Measurements from ENCODE around the gene HOMER1. TPM values are rescaled to one million over a fixed set of nuclear protein-coding genes. Genes with fewer than 3 reads are reported as not detected.

The HOMER1 gene
- total and polyA plus RNA-seq, 2 of the 13 experiments (the other 11 are each of a cell fraction or from before 2014, with no cell fraction given): 5.3 to 24.8 TPM

DNA sequence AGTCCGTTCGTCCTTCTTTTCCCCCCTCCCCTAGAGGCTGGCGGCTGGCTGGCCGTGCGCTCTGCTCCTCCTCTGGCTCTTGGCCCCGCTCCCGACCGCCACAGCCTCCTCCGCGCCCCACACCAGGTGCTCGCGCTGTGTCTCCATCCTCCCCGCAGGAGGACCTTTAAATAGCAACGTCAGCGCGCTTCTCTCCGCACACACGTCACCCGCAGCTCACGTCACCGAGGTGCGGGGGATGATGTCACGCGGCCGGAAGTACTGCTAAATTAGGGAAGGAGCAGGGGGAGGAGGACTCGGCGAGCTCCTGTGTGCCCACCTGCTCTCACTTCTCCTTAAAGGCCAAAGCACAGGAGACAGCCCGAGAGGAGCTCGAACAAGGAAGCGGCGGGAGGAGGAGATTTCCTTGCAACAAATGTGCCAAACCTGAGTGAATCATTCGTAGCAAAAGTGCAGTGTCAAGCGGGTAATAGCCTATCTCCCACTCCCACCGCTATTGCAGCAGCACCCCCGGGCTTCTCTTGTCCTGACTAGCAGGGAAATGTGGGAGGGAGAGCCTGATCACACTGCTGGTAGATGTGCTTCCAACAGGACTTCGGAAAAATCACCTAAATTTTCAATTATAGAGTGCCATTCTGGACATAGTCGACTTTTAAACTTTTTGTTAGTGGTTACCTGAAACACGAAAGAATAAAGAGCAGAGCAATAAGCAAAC, 614 bp upstream of the HOMER1 start (continued):
- no peak; the same call in 1 of the 2 replicates for TF ChIP-seq ZBTB26 (CRISPR knock-in tag; IDR thresholded peaks at IDR 0.05; ENCODE audit: borderline replicate concordance)
- no peak for TF ChIP-seq ZNF597 (CRISPR knock-in tag; IDR thresholded peaks at IDR 0.05)
- 0 out of 2 replicates have a peak, but pooled peaks have one; percentile 28 for TF ChIP-seq ZBTB14 (CRISPR knock-in tag; IDR thresholded peaks at IDR 0.05)
- TF ChIP-seq, protein P1, sequence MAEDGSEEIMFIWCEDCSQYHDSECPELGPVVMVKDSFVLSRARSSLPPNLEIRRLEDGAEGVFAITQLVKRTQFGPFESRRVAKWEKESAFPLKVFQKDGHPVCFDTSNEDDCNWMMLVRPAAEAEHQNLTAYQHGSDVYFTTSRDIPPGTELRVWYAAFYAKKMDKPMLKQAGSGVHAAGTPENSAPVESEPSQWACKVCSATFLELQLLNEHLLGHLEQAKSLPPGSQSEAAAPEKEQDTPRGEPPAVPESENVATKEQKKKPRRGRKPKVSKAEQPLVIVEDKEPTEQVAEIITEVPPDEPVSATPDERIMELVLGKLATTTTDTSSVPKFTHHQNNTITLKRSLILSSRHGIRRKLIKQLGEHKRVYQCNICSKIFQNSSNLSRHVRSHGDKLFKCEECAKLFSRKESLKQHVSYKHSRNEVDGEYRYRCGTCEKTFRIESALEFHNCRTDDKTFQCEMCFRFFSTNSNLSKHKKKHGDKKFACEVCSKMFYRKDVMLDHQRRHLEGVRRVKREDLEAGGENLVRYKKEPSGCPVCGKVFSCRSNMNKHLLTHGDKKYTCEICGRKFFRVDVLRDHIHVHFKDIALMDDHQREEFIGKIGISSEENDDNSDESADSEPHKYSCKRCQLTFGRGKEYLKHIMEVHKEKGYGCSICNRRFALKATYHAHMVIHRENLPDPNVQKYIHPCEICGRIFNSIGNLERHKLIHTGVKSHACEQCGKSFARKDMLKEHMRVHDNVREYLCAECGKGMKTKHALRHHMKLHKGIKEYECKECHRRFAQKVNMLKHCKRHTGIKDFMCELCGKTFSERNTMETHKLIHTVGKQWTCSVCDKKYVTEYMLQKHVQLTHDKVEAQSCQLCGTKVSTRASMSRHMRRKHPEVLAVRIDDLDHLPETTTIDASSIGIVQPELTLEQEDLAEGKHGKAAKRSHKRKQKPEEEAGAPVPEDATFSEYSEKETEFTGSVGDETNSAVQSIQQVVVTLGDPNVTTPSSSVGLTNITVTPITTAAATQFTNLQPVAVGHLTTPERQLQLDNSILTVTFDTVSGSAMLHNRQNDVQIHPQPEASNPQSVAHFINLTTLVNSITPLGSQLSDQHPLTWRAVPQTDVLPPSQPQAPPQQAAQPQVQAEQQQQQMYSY (CRISPR knock-in tag; IDR thresholded peaks at IDR 0.05): no peak
- peak; percentile 4; the same call in 1 of the 2 replicates for TF ChIP-seq ZNF607 (CRISPR knock-in tag; IDR thresholded peaks at IDR 0.05; ENCODE audit: borderline replicate concordance)
- TF ChIP-seq PRMT3 (CRISPR knock-in tag; IDR thresholded peaks at IDR 0.05; ENCODE audit: borderline replicate concordance, low read depth): no peak; the same call in 1 of the 2 replicates
- TF ChIP-seq ZNF234 (CRISPR knock-in tag; conservative IDR thresholded peaks at IDR 0.05): no peak
- no peak for TF ChIP-seq MXD4 (CRISPR knock-in tag; IDR thresholded peaks at IDR 0.05)
- TF ChIP-seq IRF2 (CRISPR knock-in tag; IDR thresholded peaks at IDR 0.05): peak; percentile 85; the same call in 1 of the 2 replicates
- TF ChIP-seq SMAD9 (CRISPR knock-in tag; IDR thresholded peaks at IDR 0.05): no peak
- TF ChIP-seq ZBTB7B (CRISPR knock-in tag; IDR thresholded peaks at IDR 0.05): peak; percentile 78
- no peak for TF ChIP-seq NONO (IDR thresholded peaks at IDR 0.05)
- TF ChIP-seq NONO (CRISPR knock-in tag; conservative IDR thresholded peaks at IDR 0.05): peak; percentile 77
- peak; percentile 72; the same call in 1 of the 2 replicates for TF ChIP-seq ZBTB4 (CRISPR knock-in tag; IDR thresholded peaks at IDR 0.05; ENCODE audit: borderline replicate concordance)
- TF ChIP-seq PLRG1 (conservative IDR thresholded peaks at IDR 0.05): no peak
- no peak for TF ChIP-seq PHF20 (CRISPR knock-in tag; IDR thresholded peaks at IDR 0.05)
- TF ChIP-seq NFKB2 (CRISPR knock-in tag; IDR thresholded peaks at IDR 0.05; ENCODE audit: borderline replicate concordance): peak; percentile 55; the same call in 1 of the 2 replicates
- no peak for TF ChIP-seq GTF2F1 (IDR thresholded peaks at IDR 0.05; ENCODE audit: low read length)
- TF ChIP-seq POGZ (CRISPR knock-in tag; IDR thresholded peaks at IDR 0.05): peak; percentile 94
